Measurements from ENCODE around the gene RNF215. TPM values are rescaled to one million over a fixed set of nuclear protein-coding genes. Genes with fewer than 3 reads are reported as not detected.

The RNF215 gene
- total and polyA plus RNA-seq, 2 of the 13 experiments (the other 11 are each of a cell fraction or from before 2014, with no cell fraction given) = 5.3 to 6.1 TPM

GRCh38 chr22:30423301-30423958 lies 36.2 kb upstream of the RNF215 start (continued):
- TF ChIP-seq MLX (CRISPR knock-in tag; IDR thresholded peaks at IDR 0.05) (no peak), ZBTB8A (CRISPR knock-in tag; IDR thresholded peaks at IDR 0.05; ENCODE audit: borderline replicate concordance, low read depth) (0 out of 2 replicates have a peak, but pooled peaks have one; percentile 85), RBFOX2 (IDR thresholded peaks at IDR 0.05; ENCODE audit: low read depth, low read length) (peak; percentile 98), ZNF770 (CRISPR knock-in tag; IDR thresholded peaks at IDR 0.05) (peak; percentile 76), ZNF563 (CRISPR knock-in tag; IDR thresholded peaks at IDR 0.05) (peak; percentile 58), ZNF574 (CRISPR knock-in tag; IDR thresholded peaks at IDR 0.05) (no peak), HIC2 (CRISPR knock-in tag; IDR thresholded peaks at IDR 0.05; ENCODE audit: low read depth) (peak; percentile 20; the same call in 1 of the 2 replicates), TMF1 (CRISPR knock-in tag; IDR thresholded peaks at IDR 0.05; ENCODE audit: low read depth) (peak; percentile 60; the same call in 1 of the 2 replicates), ZNF674 (CRISPR knock-in tag; IDR thresholded peaks at IDR 0.05; ENCODE audit: low read depth) (0 out of 2 replicates have a peak, but pooled peaks have one; percentile 55), EZH2 (conservative IDR thresholded peaks at IDR 0.05; ENCODE audit: low read depth, low read length) (no peak), ATF1 (CRISPR knock-in tag; IDR thresholded peaks at IDR 0.05) (no peak), SRSF1 (optimal IDR thresholded peaks at IDR 0.05; ENCODE audit: low read depth, low read length) (no peak), CHD4 (IDR thresholded peaks at IDR 0.05; ENCODE audit: borderline replicate concordance, low read length) (no peak), SPEN (CRISPR knock-in tag; IDR thresholded peaks at IDR 0.05; ENCODE audit: low read depth) (no peak; the same call in 1 of the 2 replicates), ZNF251 (CRISPR knock-in tag; IDR thresholded peaks at IDR 0.05) (0 out of 2 replicates have a peak, but pooled peaks have one; percentile 21), CREB1 (IDR thresholded peaks at IDR 0.05) (no peak), CREB1 (CRISPR knock-in tag; IDR thresholded peaks at IDR 0.05) (no peak), ZNF230 (CRISPR knock-in tag; IDR thresholded peaks at IDR 0.05) (peak; percentile 62; the same call in 1 of the 2 replicates), SRSF4 (IDR thresholded peaks at IDR 0.05; ENCODE audit: low read depth, low read length, poor library complexity, severe bottlenecking) (no peak), ZNF205 (CRISPR knock-in tag; IDR thresholded peaks at IDR 0.05) (no peak; the same call in 1 of the 2 replicates), PCBP1 (IDR thresholded peaks at IDR 0.05; ENCODE audit: borderline replicate concordance, low read depth, low read length) (0 out of 2 replicates have a peak, but pooled peaks have one; percentile 42), RELA (CRISPR knock-in tag; IDR thresholded peaks at IDR 0.05) (no peak), SRY (CRISPR knock-in tag; IDR thresholded peaks at IDR 0.05) (peak; percentile 62; the same call in 1 of the 2 replicates), ZSCAN30 (CRISPR knock-in tag; IDR thresholded peaks at IDR 0.05) (no peak)
